ENCODE results near the gene PGAP3.

PGAP3 gene

DNA sequence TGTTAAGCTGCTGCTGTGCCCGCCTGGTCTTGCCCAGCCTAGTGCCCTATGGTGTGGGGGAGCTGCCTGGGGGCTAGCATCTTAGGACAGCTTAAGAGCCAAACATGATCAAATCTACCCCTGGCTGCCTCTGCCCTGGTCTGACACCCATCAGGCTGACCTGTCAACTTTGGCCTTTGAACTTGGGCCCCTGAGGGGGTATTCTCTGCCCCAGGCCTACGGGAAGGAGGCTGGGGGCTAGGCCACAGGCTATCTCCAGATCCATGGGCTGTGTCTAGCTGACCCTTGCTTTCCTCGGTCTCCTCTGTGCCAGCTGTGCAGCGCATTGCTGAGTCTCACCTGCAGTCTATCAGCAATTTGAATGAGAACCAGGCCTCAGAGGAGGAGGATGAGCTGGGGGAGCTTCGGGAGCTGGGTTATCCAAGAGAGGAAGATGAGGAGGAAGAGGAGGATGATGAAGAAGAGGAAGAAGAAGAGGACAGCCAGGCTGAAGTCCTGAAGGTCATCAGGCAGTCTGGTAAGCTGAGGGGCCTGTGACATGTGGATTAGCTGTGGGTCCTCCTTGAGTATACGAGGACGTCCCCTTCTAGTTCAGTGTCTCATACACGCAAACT is 54.2 kb downstream of the PGAP3 start:
- no peak for DNase-seq

DNA sequence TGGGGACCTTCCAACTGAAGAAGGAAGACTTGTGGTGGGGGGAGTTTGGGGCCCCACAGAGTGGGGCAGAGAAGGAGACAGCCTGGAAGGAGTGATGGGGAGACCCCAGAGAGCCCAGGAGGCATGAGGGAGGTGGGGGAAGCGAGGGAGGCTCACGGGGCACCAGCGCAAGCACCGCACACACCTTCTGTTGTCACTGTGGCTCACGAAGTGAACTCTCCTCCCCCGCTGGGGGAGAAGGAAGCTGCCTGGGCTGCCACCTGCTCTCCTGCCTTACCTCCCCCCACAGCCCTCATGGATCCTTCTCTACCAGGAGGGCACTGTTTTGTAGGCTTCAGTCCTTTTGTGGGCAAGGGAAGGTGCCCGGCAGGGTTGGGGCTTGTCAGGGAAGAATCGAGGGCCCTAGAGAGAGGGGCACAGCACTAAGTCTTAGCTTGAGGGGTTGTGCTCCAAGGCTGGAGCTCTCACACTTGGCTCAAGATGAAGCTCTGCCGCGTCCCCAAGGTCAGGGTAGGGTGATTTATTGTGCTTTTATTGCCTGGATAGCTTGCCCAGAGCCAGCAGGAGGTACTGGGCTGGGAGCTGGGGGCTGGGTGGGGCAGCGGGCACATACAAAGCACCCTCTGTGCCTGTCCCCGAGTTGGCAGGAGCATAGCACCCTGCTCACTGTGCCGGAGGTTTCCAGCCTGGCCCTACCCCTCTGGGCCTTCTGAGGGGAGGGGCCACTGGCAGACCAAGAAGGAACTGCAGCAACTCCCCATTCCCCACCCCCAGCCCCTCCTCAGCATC is 55.5 kb downstream of the PGAP3 start:
- no peak for DNase-seq

DNA sequence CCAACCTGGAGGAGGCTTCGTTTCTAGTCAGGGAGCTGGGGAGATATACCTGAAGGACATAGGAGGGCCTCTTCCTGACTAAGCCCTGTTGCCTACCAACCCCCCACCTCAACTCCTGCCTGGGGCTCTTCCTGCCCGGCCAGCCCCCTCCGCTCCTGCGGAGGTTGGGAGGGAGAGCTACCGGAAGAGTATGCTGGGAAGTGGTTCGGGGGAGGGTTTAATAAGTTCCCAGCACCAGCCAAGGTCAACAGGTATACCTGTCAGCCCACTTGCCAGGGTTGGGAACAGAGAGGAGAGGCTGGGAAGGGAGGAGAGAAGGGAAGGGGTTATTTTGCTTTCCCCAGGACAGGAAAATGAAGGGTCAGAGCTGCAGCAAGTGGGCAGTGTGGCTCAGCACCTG is 56.5 kb downstream of the PGAP3 start:
- DNase-seq = no peak

DNA sequence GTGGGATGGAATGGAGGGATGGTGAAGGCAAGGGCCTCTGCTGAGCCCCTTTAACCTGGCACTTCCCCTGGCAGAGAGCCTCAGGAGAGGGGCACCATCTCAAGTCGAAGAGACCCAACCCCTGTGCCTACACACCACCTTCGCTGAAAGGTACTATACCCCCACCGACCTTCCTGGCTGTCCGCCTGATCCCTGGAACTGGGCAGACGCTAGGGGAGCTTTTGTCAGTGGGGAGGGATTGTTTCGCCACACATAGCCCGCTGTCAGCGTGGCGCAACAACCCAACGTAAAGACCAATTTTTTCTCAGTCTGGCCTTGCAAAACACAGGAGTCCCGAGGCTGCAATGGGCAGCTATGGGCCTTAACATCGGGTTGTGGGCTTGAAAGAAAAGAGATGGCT is 58.0 kb downstream of the PGAP3 start:
- DNase-seq = no peak

DNA sequence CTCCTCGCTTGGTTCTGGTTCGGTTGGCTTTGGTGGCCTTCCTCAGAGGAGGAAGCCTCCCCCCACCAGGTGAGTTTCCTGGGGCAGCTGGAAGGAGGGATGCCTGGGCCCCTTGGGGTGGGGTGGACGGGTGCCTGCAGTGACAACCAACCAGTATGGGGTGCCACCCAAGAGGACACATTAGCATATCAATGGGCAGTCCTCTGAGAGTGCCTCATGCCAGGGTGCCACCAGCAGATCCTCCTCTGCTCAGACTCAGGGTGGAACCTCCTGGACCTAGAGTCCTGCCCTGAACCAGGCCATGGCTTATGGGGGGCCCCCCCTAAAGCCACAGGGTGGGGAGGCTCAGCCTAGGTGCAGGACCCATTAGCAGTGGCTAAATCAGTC is 58.4 kb downstream of the PGAP3 start:
- no peak for DNase-seq

DNA sequence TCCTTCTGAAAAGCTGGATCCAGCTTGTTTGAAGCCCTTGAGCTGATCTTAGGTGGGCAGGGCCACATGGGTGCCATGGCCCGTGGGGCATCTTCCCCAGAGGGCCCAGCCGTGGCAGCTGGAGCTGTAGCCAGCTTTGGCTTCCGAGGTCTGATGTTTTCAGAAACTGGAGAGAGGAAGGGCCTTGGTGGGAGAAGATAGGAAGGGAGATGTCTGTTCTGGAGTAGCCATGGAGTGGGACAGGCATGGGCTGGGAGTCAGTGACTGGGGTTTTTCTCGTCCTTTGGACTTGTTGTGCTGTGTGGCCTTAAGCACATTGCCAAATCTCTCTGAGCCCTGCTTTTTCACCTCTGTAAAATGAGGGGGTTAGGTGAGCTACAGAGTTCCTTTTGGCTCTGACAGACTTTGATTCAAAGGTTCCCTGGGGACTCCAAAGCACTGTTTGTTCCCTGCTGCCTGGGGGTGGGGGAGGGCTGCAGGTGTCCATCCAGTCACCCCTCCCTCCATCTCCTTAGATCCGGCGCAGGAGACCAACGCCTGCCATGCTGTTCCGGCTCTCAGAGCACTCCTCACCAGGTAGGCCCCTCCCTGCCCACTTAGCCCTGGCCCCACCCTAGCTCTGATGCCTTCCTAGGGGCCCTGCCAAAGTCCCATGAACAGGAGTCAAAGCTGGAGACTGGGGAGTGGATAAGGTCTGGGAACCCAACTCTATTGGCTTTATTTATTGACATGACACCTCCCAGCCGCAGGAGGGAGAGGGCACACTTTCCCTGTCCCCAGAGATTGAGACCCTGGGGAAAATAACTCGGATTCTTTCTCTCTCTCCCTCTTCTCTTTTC is 59.0 kb downstream of the PGAP3 start:
- no peak for DNase-seq

GRCh38 chr17:39627712-39628516 is 59.9 kb downstream of the PGAP3 start:
- no peak for DNase-seq

DNA sequence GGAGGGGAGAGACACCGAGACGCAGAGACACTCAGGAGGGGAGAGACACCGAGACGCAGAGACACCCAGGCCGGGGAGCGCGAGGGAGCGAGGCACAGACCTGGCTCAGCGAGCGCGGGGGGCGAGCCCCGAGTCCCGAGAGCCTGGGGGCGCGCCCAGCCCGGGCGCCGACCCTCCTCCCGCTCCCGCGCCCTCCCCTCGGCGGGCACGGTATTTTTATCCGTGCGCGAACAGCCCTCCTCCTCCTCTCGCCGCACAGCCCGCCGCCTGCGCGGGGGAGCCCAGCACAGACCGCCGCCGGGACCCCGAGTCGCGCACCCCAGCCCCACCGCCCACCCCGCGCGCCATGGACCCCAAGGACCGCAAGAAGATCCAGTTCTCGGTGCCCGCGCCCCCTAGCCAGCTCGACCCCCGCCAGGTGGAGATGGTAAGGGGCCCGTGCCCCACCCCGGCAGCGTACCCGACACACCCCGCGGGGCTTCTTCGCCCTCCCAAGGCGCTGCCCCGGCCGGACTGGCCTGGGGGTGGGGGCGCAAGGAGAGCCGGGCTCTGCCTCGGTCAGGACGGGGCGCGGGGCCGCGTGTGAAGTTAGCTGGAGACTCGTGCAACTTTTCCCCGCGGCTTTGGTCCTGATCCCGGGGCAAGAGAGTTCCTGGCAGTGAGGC is 60.7 kb downstream of the PGAP3 start:
- DNase-seq = no peak

- no peak for DNase-seq
Observed at GRCh38 chr17:39626171-39627046, 61.4 kb downstream of the PGAP3 start, which contains the start of gene PPP1R1B. Gene PPP1R1B, plus strand, starts transcription at chr17:39626952. Its CDS starts 441 bp downstream, at chr17:39627393.

DNA sequence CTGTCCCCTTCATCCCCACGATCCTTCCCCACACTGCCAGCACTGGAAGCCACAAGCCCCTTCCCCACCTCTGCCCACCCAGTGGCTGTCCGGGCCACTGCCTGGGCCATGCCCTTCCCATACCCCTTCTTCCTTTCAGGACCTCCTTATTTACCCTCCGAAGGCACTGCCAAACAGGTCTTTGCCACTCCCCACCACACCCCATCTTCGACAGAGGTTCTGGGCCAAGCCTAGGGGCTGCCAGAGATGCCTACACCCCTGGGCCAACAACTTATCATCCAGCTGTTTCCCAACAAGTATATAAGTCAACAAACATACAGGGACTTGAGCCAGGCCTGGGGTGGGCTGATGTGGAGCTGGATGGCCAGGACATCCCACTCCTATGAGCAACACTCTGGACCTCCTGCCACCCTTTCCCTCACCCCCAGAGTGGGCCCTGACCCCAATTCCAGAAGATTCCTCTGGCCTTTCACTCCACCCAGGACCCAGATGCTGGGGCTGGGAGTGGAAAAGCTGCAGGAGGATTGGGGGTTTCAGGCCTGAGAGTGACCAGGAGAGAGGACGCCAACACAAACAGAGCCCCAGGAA is 62.6 kb downstream of the PGAP3 start:
- no peak for DNase-seq

DNA sequence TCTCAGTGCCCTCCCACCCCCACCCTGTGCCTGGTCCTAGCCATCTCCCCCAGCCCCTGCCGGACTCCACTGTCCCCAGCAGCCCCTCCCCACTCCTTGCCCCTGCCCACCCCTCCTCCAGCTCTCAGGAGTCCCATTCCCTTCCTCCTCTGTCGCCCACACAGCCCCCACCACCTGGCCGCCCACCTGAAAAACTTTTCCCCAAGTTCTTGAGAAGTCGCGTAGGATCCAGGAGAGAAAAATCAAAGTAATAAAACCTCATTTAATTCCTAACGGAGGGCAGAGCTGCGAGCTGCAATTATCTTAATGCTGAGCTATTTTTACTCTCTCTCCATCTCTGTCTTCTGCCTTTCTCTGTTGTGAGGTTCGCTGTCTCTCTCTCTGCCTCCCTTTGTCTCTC is 63.5 kb downstream of the PGAP3 start:
- DNase-seq = no peak

DNA sequence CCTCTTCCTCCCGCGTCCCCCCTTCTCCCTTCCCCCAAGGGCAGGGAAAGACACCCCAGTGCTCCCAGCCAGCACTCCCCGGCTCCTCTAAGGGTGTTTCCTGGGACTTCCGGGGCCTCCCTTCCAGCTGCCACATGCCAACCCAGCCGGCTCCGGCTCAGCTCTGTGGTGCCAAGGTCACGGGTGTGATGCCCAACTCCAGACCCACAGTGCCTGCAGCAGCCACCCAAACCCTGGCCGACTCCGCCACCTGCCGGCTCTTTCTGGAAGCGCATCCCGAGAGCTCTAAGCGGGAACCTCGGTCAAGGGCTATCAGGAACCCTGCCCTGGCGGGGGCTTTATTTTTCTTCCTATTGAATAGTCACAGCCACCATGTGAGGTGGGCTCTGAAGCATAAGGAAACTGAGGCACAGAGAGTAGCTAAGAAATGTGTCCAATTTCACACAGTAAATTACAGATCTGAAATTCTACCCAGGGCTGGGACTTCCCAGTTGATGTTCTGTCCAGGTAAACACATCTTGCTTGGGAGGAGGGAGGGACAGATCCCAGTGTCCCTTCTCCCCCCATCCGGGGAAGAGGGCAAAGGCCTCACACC is 64.4 kb downstream of the PGAP3 start:
- peak; percentile 85 to 89 for DNase-seq

DNA sequence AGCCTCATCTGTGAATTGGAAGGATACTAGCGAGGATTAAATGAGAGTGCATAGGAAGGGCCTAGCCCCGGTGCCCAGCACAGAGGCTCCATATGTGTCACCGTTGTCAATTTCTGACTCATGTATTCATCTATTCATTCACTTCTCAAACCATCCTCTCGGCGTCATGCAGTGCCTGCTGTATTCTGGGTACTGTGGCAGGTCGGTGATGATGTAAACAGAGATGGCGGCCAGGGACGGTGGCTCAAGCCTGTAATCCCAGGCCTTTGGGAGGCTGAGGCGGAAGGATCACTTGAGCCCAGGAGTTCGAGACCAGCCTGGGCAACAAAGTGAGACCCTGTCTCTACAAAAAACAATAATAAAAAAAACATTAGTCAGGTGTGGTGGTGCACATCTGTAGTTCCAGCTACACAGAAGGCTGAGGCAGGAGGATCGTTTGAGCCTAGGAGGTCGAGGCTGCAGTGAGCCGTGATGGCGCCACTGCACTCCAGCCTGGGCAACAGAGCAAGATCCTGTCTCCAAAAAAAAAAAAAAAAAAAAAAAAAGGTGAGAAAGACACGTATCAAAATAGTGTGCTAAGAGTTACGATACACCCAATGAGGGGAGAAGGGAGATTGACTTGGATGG is 65.4 kb downstream of the PGAP3 start:
- peak; percentile 30 to 40 for DNase-seq

GRCh38 chr17:39621523-39622379 is 66.1 kb downstream of the PGAP3 start:
- peak; percentile 84 to 91 for DNase-seq
